ENCODE measurements around the gene DLGAP1. TPM values are rescaled to one million over a fixed set of nuclear protein-coding genes. Genes with fewer than 3 reads are reported as not detected.

The DLGAP1 gene
- total and polyA plus RNA-seq, 2 donors (not counting 1 experiment from before 2014, with no cell fraction given): 0.07 to 0.61 TPM

DNA sequence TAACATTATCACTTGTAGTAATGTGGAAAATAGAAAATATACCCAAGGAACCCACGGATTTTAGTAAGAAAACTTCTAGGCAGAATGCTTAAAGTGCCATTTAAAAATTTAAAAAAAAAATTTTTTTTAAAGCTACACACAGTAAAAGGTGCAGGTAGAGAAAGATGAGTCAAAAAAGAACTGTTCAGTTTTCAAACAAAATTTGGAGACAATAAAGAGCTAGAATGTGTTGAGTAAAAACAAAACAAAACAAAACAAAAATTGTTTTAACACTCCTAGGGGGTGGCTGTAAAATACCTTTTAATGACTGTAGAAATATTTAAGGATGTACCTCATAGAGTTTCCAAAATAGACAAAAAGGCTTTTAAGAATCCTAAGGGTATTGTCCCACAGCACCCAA, 793.1 kb downstream of the DLGAP1 start:
- Mint-ChIP-seq H3K4me3 (no peak overlapping the region), H3K27me3 (no peaks in the 10 kb centered on the region), H3K9me3 (ENCODE audit: insufficient read depth) (no peaks in the 10 kb centered on the region), H3K4me1 (peaks cover 26% of the 10 kb centered on the region), H3K27ac (no peak overlapping the region)
- Histone ChIP-seq H4K20me1 (ENCODE audit: control insufficient read depth, insufficient read depth, low read length, poor library complexity, severe bottlenecking) (no peaks in the 10 kb centered on the region), H3K9me3 (ENCODE audit: control extremely low read depth in 1 of 3, control insufficient read depth in 2 of 3, insufficient read depth in 1 of 3, low read length in 2 of 3) (no peaks in the 10 kb centered on the region), H3K27ac (ENCODE audit: low read length in 2 of 2) (no peak overlapping the region), H3K36me3 (replicated peaks in 1 of 2; ENCODE audit: control extremely low read depth in 1 of 2, control insufficient read depth in 1 of 2, extremely low read depth in 1 of 2, insufficient read depth in 2 of 2, low read length in 1 of 2) (no peaks in the 10 kb centered on the region), H3K9ac (ENCODE audit: low read length) (no peak overlapping the region), H3K4me3 (ENCODE audit: control extremely low read depth in 1 of 5, extremely low read depth in 1 of 5, insufficient read depth in 1 of 5, low read depth in 2 of 5, low read length in 4 of 5) (no peak overlapping the region), H3K27me3 (replicated peaks in 1 of 4; ENCODE audit: control extremely low read depth in 1 of 4, control insufficient read depth in 3 of 4, insufficient read depth in 4 of 4, low read length in 3 of 4) (no peaks in the 10 kb centered on the region), H3K79me2 (ENCODE audit: control insufficient read depth, insufficient read depth, low read length) (no peaks in the 10 kb centered on the region), H3K4me2 (replicated peaks; ENCODE audit: low read depth, low read length, poor library complexity, severe bottlenecking) (no peak overlapping the region), H2AFZ (ENCODE audit: insufficient read depth, low read depth, low read length, poor library complexity, severe bottlenecking) (no peak overlapping the region), H3K4me1 (ENCODE audit: control insufficient read depth in 2 of 2, insufficient read depth in 2 of 2, low read length in 2 of 2) (peaks cover 16 to 21% of the 10 kb centered on the region in 2 donors)
- no peak for TF ChIP-seq EZH2 (IDR thresholded peaks at IDR 0.05; ENCODE audit: borderline replicate concordance, insufficient read depth, low read depth, low read length, poor library complexity, severe bottlenecking)
- TF ChIP-seq, protein P1, sequence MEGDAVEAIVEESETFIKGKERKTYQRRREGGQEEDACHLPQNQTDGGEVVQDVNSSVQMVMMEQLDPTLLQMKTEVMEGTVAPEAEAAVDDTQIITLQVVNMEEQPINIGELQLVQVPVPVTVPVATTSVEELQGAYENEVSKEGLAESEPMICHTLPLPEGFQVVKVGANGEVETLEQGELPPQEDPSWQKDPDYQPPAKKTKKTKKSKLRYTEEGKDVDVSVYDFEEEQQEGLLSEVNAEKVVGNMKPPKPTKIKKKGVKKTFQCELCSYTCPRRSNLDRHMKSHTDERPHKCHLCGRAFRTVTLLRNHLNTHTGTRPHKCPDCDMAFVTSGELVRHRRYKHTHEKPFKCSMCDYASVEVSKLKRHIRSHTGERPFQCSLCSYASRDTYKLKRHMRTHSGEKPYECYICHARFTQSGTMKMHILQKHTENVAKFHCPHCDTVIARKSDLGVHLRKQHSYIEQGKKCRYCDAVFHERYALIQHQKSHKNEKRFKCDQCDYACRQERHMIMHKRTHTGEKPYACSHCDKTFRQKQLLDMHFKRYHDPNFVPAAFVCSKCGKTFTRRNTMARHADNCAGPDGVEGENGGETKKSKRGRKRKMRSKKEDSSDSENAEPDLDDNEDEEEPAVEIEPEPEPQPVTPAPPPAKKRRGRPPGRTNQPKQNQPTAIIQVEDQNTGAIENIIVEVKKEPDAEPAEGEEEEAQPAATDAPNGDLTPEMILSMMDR (IDR thresholded peaks at IDR 0.05): no peak
- ChIA-PET CTCF (interaction anchor here (0.6 to 10.7 kb wide), 10 partner anchors 9 to 382 kb away, joined by 3 to 430 read pairs (median 4); no protein-coding TSS in a partner anchor), POLR2A (no interaction called here)
- ATAC-seq (ENCODE audit: low read depth) (no peak), DNase-seq (no peak)
- WGBS (ENCODE audit: insufficient coverage): no CpG with 5 or more reads among the region's 1 CpG
- intact Hi-C loops (cut with micrococcal nuclease): no loop called here

DNA sequence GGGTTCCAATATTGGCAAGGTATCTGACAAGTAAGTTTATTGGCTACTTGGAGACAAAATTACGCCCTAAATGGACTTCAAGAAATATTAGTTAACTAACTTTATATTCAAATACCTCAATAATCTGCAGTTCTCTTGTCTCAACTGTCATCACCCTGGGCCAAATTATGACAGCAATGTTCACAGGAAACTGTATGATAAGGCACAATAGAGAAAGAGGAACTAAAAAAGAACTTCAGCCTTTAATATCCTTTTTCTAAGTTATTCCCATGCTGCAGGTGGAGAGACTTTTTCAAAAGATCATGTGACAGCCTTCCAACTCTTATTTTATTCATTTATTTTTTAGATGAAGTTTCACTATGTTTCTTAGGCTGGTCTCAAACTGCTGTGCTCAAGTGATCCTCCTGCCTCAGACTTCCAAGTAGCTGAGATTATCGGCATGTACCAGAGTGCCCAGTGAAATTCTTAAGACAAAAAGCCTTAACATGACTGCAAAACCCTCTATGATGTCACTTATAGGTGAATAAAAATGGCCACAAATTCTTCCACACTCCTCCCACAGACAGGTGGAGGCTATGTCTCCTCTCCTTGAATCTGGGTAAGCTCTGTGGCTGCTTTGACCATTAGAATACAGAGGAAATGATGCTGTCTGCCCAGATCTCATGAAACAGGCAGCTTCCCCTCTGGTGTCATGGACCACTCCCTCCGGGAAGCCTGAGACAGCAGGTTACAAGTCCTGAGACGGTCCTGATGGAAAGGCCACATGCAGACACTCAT, 794.2 kb downstream of the DLGAP1 start:
- H3K4me3 ChIP-seq (ENCODE audit: control extremely low read depth in 1 of 5, extremely low read depth in 1 of 5, insufficient read depth in 1 of 5, low read depth in 2 of 5, low read length in 4 of 5): peak overlapping the region in 2 of 5 experiments; percentile 12 to 19
- no peaks in the 10 kb centered on the region for H3K79me2 ChIP-seq (ENCODE audit: control insufficient read depth, insufficient read depth, low read length)
- H3K27ac Mint-ChIP-seq: peak overlapping the region; percentile 56
- H3K27ac ChIP-seq (ENCODE audit: low read length in 2 of 2): peak overlapping the region in 1 of 2 donors; percentile 18
- H3K4me1 ChIP-seq (ENCODE audit: control insufficient read depth in 2 of 2, insufficient read depth in 2 of 2, low read length in 2 of 2): peaks cover 14 to 17% of the 10 kb centered on the region in 2 donors
- POLR2A ChIA-PET: interaction anchor here (1.0 kb wide), 1 partner anchor 67 kb away, joined by 4 read pairs; no protein-coding TSS in a partner anchor
- peak overlapping the region; percentile 61 for H2AFZ ChIP-seq (ENCODE audit: insufficient read depth, low read depth, low read length, poor library complexity, severe bottlenecking)
- H3K27me3 ChIP-seq (replicated peaks in 1 of 4; ENCODE audit: control extremely low read depth in 1 of 4, control insufficient read depth in 3 of 4, insufficient read depth in 4 of 4, low read length in 3 of 4): no peaks in the 10 kb centered on the region
- intact Hi-C loops (cut with micrococcal nuclease): no loop called here
- H3K9ac ChIP-seq (ENCODE audit: low read length): peak overlapping the region; percentile 38
- H4K20me1 ChIP-seq (ENCODE audit: control insufficient read depth, insufficient read depth, low read length, poor library complexity, severe bottlenecking): no peaks in the 10 kb centered on the region
- H3K4me3 Mint-ChIP-seq: peak overlapping the region; percentile 29
- DNase-seq (peak; percentile 40), ATAC-seq (ENCODE audit: low read depth) (peak; percentile 54)
- no CpG with 5 or more reads among the region's 4 CpGs for WGBS (ENCODE audit: insufficient coverage)
- H3K27me3 Mint-ChIP-seq: no peaks in the 10 kb centered on the region
- H3K9me3 Mint-ChIP-seq (ENCODE audit: insufficient read depth): no peaks in the 10 kb centered on the region
- CTCF ChIA-PET: interaction anchor here (1.0 to 10.7 kb wide), 6 partner anchors 10 to 381 kb away, joined by 3 to 430 read pairs (median 8); no protein-coding TSS in a partner anchor
- TF ChIP-seq, protein P1 (IDR thresholded peaks at IDR 0.05): no peak
- no peak for TF ChIP-seq EZH2 (IDR thresholded peaks at IDR 0.05; ENCODE audit: borderline replicate concordance, insufficient read depth, low read depth, low read length, poor library complexity, severe bottlenecking)
- H3K4me2 ChIP-seq (replicated peaks; ENCODE audit: low read depth, low read length, poor library complexity, severe bottlenecking): peak overlapping the region; percentile 53
- H3K36me3 ChIP-seq (replicated peaks in 1 of 2; ENCODE audit: control extremely low read depth in 1 of 2, control insufficient read depth in 1 of 2, extremely low read depth in 1 of 2, insufficient read depth in 2 of 2, low read length in 1 of 2): no peaks in the 10 kb centered on the region
- H3K4me1 Mint-ChIP-seq: peaks cover 23% of the 10 kb centered on the region
- no peaks in the 10 kb centered on the region for H3K9me3 ChIP-seq (ENCODE audit: control extremely low read depth in 1 of 3, control insufficient read depth in 2 of 3, insufficient read depth in 1 of 3, low read length in 2 of 3)
